ENCODE measurements around the gene KRTAP2-2.

Gene KRTAP2-2

DNA sequence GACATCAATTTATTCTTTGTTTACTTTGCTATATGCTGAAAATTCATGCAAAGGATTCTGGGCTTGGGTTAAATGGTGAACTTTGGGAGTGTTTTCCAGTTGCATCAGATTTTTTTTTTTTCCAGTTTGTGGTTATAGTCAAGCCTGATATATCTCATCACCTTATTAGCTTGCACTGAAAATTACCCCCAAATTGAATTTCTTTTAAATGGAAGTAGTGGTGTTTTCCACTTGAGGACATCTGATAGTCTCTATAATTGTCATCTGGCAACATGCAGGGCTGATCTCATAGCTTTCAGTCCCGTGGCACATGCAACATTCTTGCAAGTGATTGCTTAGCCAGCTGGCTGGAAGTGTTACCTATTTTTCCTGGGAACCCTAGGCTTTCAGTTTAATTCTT lies 41.4 kb downstream of the KRTAP2-2 start:
- TF ChIP-seq CTCF (IDR thresholded peaks at IDR 0.05; ENCODE audit: control insufficient read depth, insufficient read depth, low read depth, low read length, missing control alignments), result no peak
- DNase-seq (ENCODE audit: low read depth), result peak; percentile 46
- H3K4me3 ChIP-seq (ENCODE audit: control insufficient read depth, low read depth, low read length), result no peak overlapping the region

- TF ChIP-seq CTCF (IDR thresholded peaks at IDR 0.05; ENCODE audit: control insufficient read depth, insufficient read depth, low read depth, low read length, missing control alignments), result no peak
- no peak overlapping the region for H3K4me3 ChIP-seq (ENCODE audit: control insufficient read depth, low read depth, low read length)
- DNase-seq (ENCODE audit: low read depth), result peak; percentile 55
Measured at GRCh38 chr17:41013181-41013580, 41.8 kb downstream of the KRTAP2-2 start.

- DNase-seq (ENCODE audit: low read depth), result no peak
- no peak for TF ChIP-seq CTCF (IDR thresholded peaks at IDR 0.05; ENCODE audit: control insufficient read depth, insufficient read depth, low read depth, low read length, missing control alignments)
Measured at GRCh38 chr17:41012326-41013120, 42.5 kb downstream of the KRTAP2-2 start.

GRCh38 chr17:41010441-41010840 lies 44.6 kb downstream of the KRTAP2-2 start:
- no peak for DNase-seq (ENCODE audit: low read depth)
- no peak for TF ChIP-seq CTCF (IDR thresholded peaks at IDR 0.05; ENCODE audit: control insufficient read depth, insufficient read depth, low read depth, low read length, missing control alignments)
- H3K4me3 ChIP-seq (ENCODE audit: control insufficient read depth, low read depth, low read length), result no peak overlapping the region

More at GRCh38 chr17:41012326-41013120, 42.5 kb downstream of the KRTAP2-2 start:
- no peak overlapping the region for H3K4me3 ChIP-seq (ENCODE audit: control insufficient read depth, low read depth, low read length)

DNA sequence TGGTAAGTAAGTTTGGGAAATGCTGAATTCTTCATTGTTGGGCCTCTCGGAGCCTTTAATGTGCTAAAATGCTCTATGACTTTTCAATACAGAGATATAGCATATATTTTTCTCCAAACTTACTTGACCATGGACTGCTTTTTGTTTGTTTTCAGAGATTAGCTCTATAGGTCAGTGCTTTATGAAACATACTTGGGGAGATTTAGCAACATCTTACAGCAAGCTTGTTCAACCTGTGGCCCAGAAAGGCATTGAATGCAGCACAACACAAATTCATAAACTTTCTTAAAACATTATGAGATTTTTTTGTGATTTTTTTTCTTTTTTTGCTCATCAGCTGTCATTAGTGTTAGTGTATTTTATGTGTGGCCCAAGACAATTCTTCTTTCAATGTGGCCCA lies 45.1 kb downstream of the KRTAP2-2 start:
- H3K4me3 ChIP-seq (ENCODE audit: control insufficient read depth, low read depth, low read length), result no peak overlapping the region
- TF ChIP-seq CTCF (IDR thresholded peaks at IDR 0.05; ENCODE audit: control insufficient read depth, insufficient read depth, low read depth, low read length, missing control alignments), result no peak
- DNase-seq (ENCODE audit: low read depth), result no peak

- no peak overlapping the region for H3K4me3 ChIP-seq (ENCODE audit: control insufficient read depth, low read depth, low read length)
- DNase-seq (ENCODE audit: low read depth), result no peak
- TF ChIP-seq CTCF (IDR thresholded peaks at IDR 0.05; ENCODE audit: control insufficient read depth, insufficient read depth, low read depth, low read length, missing control alignments), result no peak
Measured at GRCh38 chr17:41009301-41009760, 45.7 kb downstream of the KRTAP2-2 start.

Measured in AG09309 (cell line).